Trophoblast cell (in vitro differentiated cells and primary cell): Measurements from ENCODE around the gene WHAMM. TPM values are rescaled to one million over a fixed set of nuclear protein-coding genes. Genes with fewer than 3 reads are reported as not detected.

Source experiments
- DNase-seq, 2 donors: peaks; one replicate each; pipeline ENCODE4 v3.0.0-alpha.2; 2016
- H2AFZ ChIP-seq: 2 replicates; pipeline ENCODE4 v1.6.1; 2013; ENCODE audit warnings: low read length, moderate library complexity, mild to moderate bottlenecking; ENCODE audit not compliant: insufficient read depth, poor library complexity
- H2AK5ac ChIP-seq: 2 replicates; pipeline ENCODE4 v1.6.1; 2013; ENCODE audit warnings: mild to moderate bottlenecking, low read length
- H2BK120ac ChIP-seq: 2 replicates; pipeline ENCODE4 v1.6.1; 2013; ENCODE audit warnings: low read length, mild to moderate bottlenecking, moderate library complexity; ENCODE audit not compliant: insufficient read depth, poor library complexity
- H2BK12ac ChIP-seq: 2 replicates; pipeline ENCODE4 v1.6.1; 2013; ENCODE audit warnings: mild to moderate bottlenecking, low read length, moderate library complexity
- H2BK5ac ChIP-seq: 2 replicates; pipeline ENCODE4 v1.6.1; 2013; ENCODE audit warnings: low read length, low read depth, moderate library complexity, mild to moderate bottlenecking; ENCODE audit not compliant: poor library complexity
- H3K14ac ChIP-seq: 2 replicates; pipeline ENCODE4 v1.6.1; 2013; ENCODE audit warnings: mild to moderate bottlenecking, low read length
- H3K18ac ChIP-seq: 2 replicates; pipeline ENCODE4 v1.6.1; 2013; ENCODE audit warnings: mild to moderate bottlenecking, low read length
- H3K23ac ChIP-seq: 2 replicates; pipeline ENCODE4 v1.6.1; 2013; ENCODE audit warnings: low read length
- H3K27ac ChIP-seq: 2 replicates; pipeline ENCODE4 v1.5.1; 2013; ENCODE audit warnings: low read depth, mild to moderate bottlenecking, inconsistent platforms, low read length, moderate library complexity
- H3K27me3 ChIP-seq: 2 replicates; pipeline ENCODE4 v1.6.1; 2013; ENCODE audit warnings: inconsistent platforms, mild to moderate bottlenecking, low read length, moderate library complexity; ENCODE audit not compliant: insufficient read depth
- H3K36me3 ChIP-seq, 2 experiments: 1 replicate in 1 of 2; 2 replicates in 1 of 2; pipeline ENCODE4 v1.6.1; 2013; ENCODE audit warnings: low read length in 2 of 2, mild to moderate bottlenecking in 2 of 2, moderate library complexity in 1 of 2; ENCODE audit not compliant: insufficient read depth in 2 of 2, control insufficient read depth in 1 of 2
- H3K4ac ChIP-seq: 2 replicates; pipeline ENCODE4 v1.6.1; 2013; ENCODE audit warnings: low read depth, mild to moderate bottlenecking, low read length, moderate library complexity
- H3K4me1 ChIP-seq, 2 experiments: 1 replicate in 1 of 2; 2 replicates in 1 of 2; pipeline ENCODE4 v1.6.1; 2013; ENCODE audit warnings: low read length in 2 of 2, mild to moderate bottlenecking in 2 of 2, moderate library complexity in 1 of 2; ENCODE audit not compliant: insufficient read depth in 2 of 2, control insufficient read depth in 1 of 2
- H3K4me2 ChIP-seq: 2 replicates; pipeline ENCODE4 v1.6.1; 2013; ENCODE audit warnings: inconsistent platforms, mild to moderate bottlenecking, low read length, moderate library complexity
- H3K4me3 ChIP-seq: 2 replicates; pipeline ENCODE4 v1.5.1; 2013; ENCODE audit warnings: mild to moderate bottlenecking, low read depth, low read length, inconsistent platforms
- H3K79me1 ChIP-seq: one replicate; pipeline ENCODE4 v1.6.1; 2013; ENCODE audit warnings: low read length
- H3K79me2 ChIP-seq: 2 replicates; pipeline ENCODE4 v1.6.1; 2013; ENCODE audit warnings: low read length, mild to moderate bottlenecking; ENCODE audit not compliant: control insufficient read depth, insufficient read depth, poor library complexity
- H3K9ac ChIP-seq: 2 replicates; pipeline ENCODE4 v1.6.1; 2013; ENCODE audit warnings: mild to moderate bottlenecking, low read length
- H3K9me3 ChIP-seq: 2 replicates; pipeline ENCODE4 v1.6.1; 2013; ENCODE audit warnings: low read depth, mild to moderate bottlenecking, control low read depth, inconsistent platforms, low read length; ENCODE audit not compliant: insufficient read depth
- H4K12ac ChIP-seq: 2 replicates; pipeline ENCODE4 v1.6.1; 2013; ENCODE audit warnings: low read depth, mild to moderate bottlenecking, low read length, moderate library complexity
- H4K8ac ChIP-seq: 2 replicates; pipeline ENCODE4 v1.6.1; 2013; ENCODE audit warnings: low read depth, mild to moderate bottlenecking, low read length, moderate library complexity
- H4K91ac ChIP-seq: one replicate; pipeline ENCODE4 v1.6.1; 2013; ENCODE audit warnings: low read depth, mild to moderate bottlenecking, low read length, moderate library complexity
- WGBS: extraction: QIAGEN DNeasy Blood & Tissue Kit; methylation state at CpG from one replicate; pipeline ENCODE4 v1.1.7; 2013; ENCODE audit warnings: missing lambda C conversion rate; ENCODE audit not compliant: insufficient read length, insufficient coverage; ENCODE audit errors: extremely low coverage; 5-methylcytosine and 5-hydroxymethylcytosine counted together
- polyA plus RNA-seq: library from polyadenylated mRNA; stranded (reverse); fragments of 200-250 nt; gene quantifications from 2 replicates; pipeline ENCODE4 v1.2.3, GENCODE V29; 2013

WHAMM gene, protein sequence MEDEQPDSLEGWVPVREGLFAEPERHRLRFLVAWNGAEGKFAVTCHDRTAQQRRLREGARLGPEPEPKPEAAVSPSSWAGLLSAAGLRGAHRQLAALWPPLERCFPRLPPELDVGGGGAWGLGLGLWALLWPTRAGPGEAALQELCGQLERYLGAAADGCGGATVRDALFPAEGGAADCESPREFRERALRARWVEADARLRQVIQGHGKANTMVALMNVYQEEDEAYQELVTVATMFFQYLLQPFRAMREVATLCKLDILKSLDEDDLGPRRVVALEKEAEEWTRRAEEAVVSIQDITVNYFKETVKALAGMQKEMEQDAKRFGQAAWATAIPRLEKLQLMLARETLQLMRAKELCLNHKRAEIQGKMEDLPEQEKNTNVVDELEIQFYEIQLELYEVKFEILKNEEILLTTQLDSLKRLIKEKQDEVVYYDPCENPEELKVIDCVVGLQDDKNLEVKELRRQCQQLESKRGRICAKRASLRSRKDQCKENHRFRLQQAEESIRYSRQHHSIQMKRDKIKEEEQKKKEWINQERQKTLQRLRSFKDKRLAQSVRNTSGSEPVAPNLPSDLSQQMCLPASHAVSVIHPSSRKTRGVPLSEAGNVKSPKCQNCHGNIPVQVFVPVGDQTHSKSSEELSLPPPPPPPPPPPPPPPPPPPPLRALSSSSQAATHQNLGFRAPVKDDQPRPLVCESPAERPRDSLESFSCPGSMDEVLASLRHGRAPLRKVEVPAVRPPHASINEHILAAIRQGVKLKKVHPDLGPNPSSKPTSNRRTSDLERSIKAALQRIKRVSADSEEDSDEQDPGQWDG
- 4.5 and 4.9 TPM in 2 replicates for polyA plus RNA-seq

DNA sequence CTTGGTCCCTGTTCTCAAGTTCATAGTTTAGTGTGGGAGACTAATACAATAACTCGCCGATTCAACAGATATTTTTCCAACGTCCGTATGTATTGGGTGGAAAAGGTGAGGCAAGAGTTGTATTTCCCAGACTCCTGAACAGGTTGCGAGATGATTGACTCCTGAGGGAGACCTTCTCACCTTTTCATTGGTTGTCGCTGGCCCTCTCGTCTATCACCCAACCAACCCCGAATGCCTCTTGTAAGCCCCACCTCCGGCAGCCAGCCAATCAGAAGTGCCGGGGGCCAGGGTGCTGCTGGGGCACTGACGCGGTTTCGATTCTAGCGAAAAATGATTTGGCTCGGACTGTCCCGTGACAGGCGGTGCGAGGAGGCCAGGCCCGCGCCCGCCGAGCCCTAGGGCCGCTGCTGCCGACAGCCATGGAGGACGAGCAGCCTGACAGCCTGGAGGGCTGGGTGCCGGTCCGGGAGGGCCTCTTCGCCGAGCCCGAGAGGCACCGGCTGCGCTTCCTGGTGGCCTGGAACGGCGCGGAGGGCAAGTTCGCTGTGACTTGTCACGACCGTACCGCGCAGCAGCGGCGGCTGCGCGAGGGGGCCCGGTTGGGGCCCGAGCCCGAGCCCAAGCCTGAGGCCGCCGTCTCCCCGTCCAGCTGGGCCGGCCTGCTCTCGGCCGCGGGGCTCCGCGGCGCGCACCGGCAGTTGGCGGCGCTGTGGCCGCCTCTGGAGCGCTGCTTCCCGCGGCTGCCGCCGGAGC is at the start of gene WHAMM:
Gene WHAMM, plus strand, starts transcription at position 321 of the 753 bp plus-strand sequence. Its CDS starts 99 bp downstream, at position 420.
- Histone ChIP-seq H3K9ac (peak within 1 kb of the TSS; percentile 95), H3K27ac (peak within 1 kb of the TSS; percentile 92), H3K27me3 (no peaks in the 10 kb centered on the region), H3K14ac (peak within 1 kb of the TSS; percentile 65), H3K18ac (peak within 1 kb of the TSS; percentile 64), H4K8ac (peak within 1 kb of the TSS; percentile 43), H3K79me1 (peaks cover 9% of the 10 kb centered on the region), H2BK5ac (peak within 1 kb of the TSS; percentile 77), H3K4ac (peak within 1 kb of the TSS; percentile 13), H3K79me2 (peaks cover 4% of the 10 kb centered on the region), H2BK120ac (peak within 1 kb of the TSS; percentile 5), H2AK5ac (no peak within 1 kb of the TSS), H3K4me3 (peak within 1 kb of the TSS; percentile 100), H3K36me3 (peaks cover 5 to 6% of the 10 kb centered on the region in 2 experiments), H3K23ac (no peak within 1 kb of the TSS), H4K91ac (peak within 1 kb of the TSS; percentile 82), H2AFZ (peak within 1 kb of the TSS; percentile 6), H4K12ac (peak within 1 kb of the TSS; percentile 2), H2BK12ac (no peak within 1 kb of the TSS), H3K4me2 (peak within 1 kb of the TSS; percentile 76), H3K9me3 (no peaks in the 10 kb centered on the region), H3K4me1 (no peaks in the 10 kb centered on the region)
- no CpG with 5 or more reads among the region's 67 CpGs for WGBS
- DNase-seq = peak; percentile 98 to 99

DNA sequence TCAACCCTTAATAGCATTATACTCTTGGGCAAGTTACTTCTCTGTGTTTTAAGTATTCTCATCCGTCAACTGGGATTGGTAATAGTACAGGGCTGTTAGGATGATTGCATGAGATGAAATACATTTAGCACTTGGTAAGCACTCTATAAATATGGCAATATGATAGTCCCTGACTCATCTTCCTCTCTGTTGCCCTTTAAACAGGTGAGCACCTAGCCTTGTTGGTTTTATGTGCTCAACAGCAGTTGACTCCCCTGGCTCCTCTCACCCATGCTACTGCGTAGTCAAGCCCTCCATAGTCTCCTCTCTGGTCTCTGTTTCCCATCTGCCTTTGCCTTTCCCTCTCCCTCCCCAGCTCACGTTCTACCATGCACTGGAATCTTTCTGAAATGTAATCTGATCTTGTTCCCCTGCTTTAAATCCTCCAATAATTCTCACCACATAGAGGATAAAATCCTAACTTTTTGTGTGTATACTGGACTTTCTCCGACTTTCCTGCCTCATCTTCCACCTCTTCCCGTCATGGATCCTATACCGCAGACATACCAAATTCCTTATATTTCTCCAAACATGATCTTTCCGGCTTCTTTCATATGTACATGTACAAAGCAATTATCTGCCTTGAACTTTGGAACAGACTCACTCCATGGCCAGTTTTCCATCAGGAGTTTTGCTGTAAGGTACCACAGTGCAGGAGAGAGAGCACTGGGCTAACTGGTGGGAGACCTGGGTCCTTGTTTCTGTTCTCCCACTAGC is 45.9 kb upstream of the WHAMM start:
- DNase-seq = no peak
- no peak overlapping the region for H3K23ac ChIP-seq
- H2AFZ ChIP-seq = no peak overlapping the region
- H3K4me2 ChIP-seq = no peak overlapping the region
- no peak overlapping the region for H3K27ac ChIP-seq
- no peak overlapping the region for H4K12ac ChIP-seq
- peaks cover 9 to 11% of the 10 kb centered on the region in 2 experiments for H3K36me3 ChIP-seq
- WGBS = no CpG with 5 or more reads among the region's 7 CpGs
- no peaks in the 10 kb centered on the region for H3K79me1 ChIP-seq
- H4K91ac ChIP-seq = no peak overlapping the region
- H2BK120ac ChIP-seq = no peak overlapping the region
- peaks cover 2% of the 10 kb centered on the region for H3K9me3 ChIP-seq
- H3K4me1 ChIP-seq = no peaks in the 10 kb centered on the region
- H2BK5ac ChIP-seq = no peak overlapping the region
- H4K8ac ChIP-seq = no peak overlapping the region
- no peak overlapping the region for H3K4ac ChIP-seq
- no peak overlapping the region for H3K14ac ChIP-seq
- no peaks in the 10 kb centered on the region for H3K27me3 ChIP-seq
- no peak overlapping the region for H2AK5ac ChIP-seq
- H3K9ac ChIP-seq = no peak overlapping the region
- H2BK12ac ChIP-seq = no peak overlapping the region
- H3K18ac ChIP-seq = no peak overlapping the region
- H3K79me2 ChIP-seq = no peaks in the 10 kb centered on the region
- no peak overlapping the region for H3K4me3 ChIP-seq

DNA sequence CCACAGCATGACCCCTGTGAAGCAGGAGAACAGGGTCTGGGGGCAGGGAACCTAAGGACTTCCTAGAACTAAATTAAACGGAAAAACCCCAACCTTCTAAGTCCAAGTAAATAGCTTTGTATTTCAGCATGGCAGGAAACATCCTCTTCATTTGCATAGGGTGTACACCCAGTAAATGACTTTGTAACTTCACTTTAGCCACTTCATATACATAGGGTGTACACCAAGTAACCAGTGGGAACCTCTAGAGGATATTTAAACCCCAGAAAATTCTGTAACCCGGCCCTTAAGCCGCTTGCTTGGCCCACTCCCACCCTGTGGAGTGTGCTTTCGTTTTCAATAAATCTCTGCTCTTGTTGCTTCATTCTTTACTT is 45.3 kb upstream of the WHAMM start:
- Histone ChIP-seq H2BK120ac (no peak overlapping the region), H3K27ac (no peak overlapping the region), H2BK5ac (no peak overlapping the region), H4K8ac (no peak overlapping the region), H2BK12ac (no peak overlapping the region), H2AFZ (no peak overlapping the region), H4K12ac (no peak overlapping the region), H3K4ac (no peak overlapping the region), H3K79me2 (no peaks in the 10 kb centered on the region), H3K79me1 (no peaks in the 10 kb centered on the region), H4K91ac (no peak overlapping the region), H3K4me1 (no peaks in the 10 kb centered on the region), H3K23ac (no peak overlapping the region), H2AK5ac (no peak overlapping the region), H3K4me2 (no peak overlapping the region), H3K9me3 (peaks cover 2% of the 10 kb centered on the region), H3K14ac (no peak overlapping the region), H3K18ac (no peak overlapping the region), H3K36me3 (peaks cover 6 to 7% of the 10 kb centered on the region in 2 experiments), H3K9ac (no peak overlapping the region), H3K27me3 (no peaks in the 10 kb centered on the region), H3K4me3 (no peak overlapping the region)
- WGBS = no CpG with 5 or more reads among the region's 4 CpGs
- DNase-seq = no peak

DNA sequence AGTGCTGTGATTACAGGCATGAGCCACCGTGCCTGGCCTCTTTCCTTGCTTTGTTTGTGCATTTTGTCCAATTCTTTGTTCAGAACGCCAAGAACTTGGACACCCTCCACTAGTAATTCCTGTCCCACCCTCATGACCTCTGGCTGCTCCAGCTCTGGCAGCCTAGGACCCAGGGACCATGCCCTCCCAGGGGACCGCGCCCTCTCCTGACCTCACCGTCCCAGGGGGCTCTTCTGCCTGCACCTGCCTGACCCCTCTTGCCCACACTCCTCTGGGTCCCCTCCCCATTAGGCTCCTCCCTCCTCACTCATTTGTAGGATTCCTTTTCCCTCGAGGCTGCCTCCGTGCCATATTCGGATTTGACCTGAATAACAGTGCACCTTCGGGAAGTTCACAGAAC is 44.7 kb upstream of the WHAMM start:
- H2BK120ac ChIP-seq = no peak overlapping the region
- H3K9ac ChIP-seq = no peak overlapping the region
- H3K27me3 ChIP-seq = no peaks in the 10 kb centered on the region
- H3K27ac ChIP-seq = no peak overlapping the region
- no peak overlapping the region for H2BK5ac ChIP-seq
- H4K8ac ChIP-seq = no peak overlapping the region
- no peak overlapping the region for H4K12ac ChIP-seq
- no peak overlapping the region for H3K14ac ChIP-seq
- H3K4me3 ChIP-seq = no peak overlapping the region
- H4K91ac ChIP-seq = no peak overlapping the region
- no peaks in the 10 kb centered on the region for H3K4me1 ChIP-seq
- H3K79me2 ChIP-seq = no peaks in the 10 kb centered on the region
- H3K9me3 ChIP-seq = peaks cover 2% of the 10 kb centered on the region
- no peak overlapping the region for H2AFZ ChIP-seq
- no peak overlapping the region for H3K4me2 ChIP-seq
- H3K4ac ChIP-seq = no peak overlapping the region
- H3K79me1 ChIP-seq = no peaks in the 10 kb centered on the region
- no peak overlapping the region for H3K18ac ChIP-seq
- H3K23ac ChIP-seq = no peak overlapping the region
- no peak overlapping the region for H2BK12ac ChIP-seq
- no peak overlapping the region for H2AK5ac ChIP-seq
- peaks cover 5 to 6% of the 10 kb centered on the region in 2 experiments for H3K36me3 ChIP-seq
- no CpG with 5 or more reads among the region's 9 CpGs for WGBS
- no peak for DNase-seq
